ENCODE measurements around the gene BMP5. TPM values are rescaled to one million over a fixed set of nuclear protein-coding genes. Genes with fewer than 3 reads are reported as not detected.

BMP5 gene
- total RNA-seq, 4 donors from 2014 or later: 1.8 to 5.6 (median 3.4) TPM

DNA sequence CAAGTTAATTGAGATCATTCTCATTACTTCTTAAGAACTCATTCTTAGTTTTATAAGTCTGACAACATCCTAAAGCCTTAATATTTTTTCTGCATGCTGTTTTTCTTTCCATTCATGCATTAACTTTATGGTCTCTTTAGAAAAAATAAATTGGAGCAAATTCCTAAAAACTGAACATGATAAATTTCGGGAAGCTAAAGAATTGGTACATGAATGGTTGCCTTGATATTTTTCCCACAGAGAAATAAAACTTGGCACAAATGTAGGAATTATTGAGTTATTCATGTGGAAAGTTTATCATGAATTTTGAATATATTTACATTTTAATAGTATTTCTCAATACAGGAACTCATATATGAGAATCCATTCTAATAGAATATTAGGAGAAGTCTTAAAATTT lies 115.9 kb downstream of the BMP5 start:
- intact Hi-C loops (cut with DNase I; ENCODE audit: low total_unique reads): no loop called here
- TF ChIP-seq POLR2A (IDR thresholded peaks at IDR 0.05) (no peak), EP300 (IDR thresholded peaks at IDR 0.05; ENCODE audit: low read depth) (no peak), POLR2AphosphoS5 (IDR thresholded peaks at IDR 0.05) (no peak)
- no peaks in the 10 kb centered on the region for H3K9me3 ChIP-seq
- no peaks in the 10 kb centered on the region for H3K27me3 ChIP-seq
- H3K27ac ChIP-seq: no peak overlapping the region
- H3K36me3 ChIP-seq: no peaks in the 10 kb centered on the region
- 71 to 75% methylated on average over 1 of the region's 1 CpG for WGBS, 2 donors (ENCODE audit: low coverage in 1 of 2)
- no peak for DNase-seq
- H3K4me3 ChIP-seq: no peak overlapping the region
- H3K4me1 ChIP-seq: no peaks in the 10 kb centered on the region
- in situ Hi-C loops (cut with MboI; ENCODE audit: low pct_ligation_motif_present in 1 of 4, low pct_unique_long_range_greater_than_20kb in 1 of 4, low sequenced_read_pairs in 3 of 4): no loop called here

DNA sequence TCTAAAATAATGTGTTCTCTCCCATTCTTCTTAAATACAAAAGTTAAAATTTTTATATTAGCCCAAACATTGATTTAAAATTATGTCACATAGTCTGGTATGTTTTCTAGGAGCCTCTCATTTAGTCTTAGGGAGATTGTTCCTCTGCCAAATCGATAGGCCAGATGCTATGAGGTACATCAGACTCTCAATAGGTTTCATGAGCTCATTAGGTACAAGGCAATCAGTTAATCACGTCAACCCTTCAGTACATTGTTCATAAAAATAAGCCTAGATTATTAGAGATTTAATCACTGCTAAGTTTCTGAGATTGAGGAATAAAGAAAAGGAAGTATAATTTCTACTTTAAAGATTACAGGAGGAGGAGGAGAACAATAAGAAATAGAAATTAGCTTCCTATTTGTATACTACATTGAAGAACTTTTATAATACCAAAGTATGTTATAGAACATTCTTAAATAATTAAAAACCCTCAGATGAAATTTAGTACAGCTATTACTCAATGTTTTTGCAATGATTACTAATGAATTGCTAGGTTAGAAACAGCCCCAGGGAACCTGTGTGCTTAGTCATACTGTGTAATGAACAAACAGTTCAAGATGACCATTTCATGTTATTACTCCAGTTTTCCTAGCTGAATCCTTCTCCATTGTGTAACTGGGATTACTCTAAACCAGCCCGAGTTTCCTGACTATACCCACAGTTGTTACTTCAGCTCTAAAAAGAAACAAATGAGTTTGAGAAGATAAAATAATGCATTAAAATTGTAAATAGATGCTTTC lies 117.0 kb downstream of the BMP5 start:
- H3K9me3 ChIP-seq: no peaks in the 10 kb centered on the region
- TF ChIP-seq POLR2AphosphoS5 (IDR thresholded peaks at IDR 0.05) (no peak), EP300 (IDR thresholded peaks at IDR 0.05; ENCODE audit: low read depth) (no peak), POLR2A (IDR thresholded peaks at IDR 0.05) (no peak)
- TF ChIP-seq, protein P1, sequence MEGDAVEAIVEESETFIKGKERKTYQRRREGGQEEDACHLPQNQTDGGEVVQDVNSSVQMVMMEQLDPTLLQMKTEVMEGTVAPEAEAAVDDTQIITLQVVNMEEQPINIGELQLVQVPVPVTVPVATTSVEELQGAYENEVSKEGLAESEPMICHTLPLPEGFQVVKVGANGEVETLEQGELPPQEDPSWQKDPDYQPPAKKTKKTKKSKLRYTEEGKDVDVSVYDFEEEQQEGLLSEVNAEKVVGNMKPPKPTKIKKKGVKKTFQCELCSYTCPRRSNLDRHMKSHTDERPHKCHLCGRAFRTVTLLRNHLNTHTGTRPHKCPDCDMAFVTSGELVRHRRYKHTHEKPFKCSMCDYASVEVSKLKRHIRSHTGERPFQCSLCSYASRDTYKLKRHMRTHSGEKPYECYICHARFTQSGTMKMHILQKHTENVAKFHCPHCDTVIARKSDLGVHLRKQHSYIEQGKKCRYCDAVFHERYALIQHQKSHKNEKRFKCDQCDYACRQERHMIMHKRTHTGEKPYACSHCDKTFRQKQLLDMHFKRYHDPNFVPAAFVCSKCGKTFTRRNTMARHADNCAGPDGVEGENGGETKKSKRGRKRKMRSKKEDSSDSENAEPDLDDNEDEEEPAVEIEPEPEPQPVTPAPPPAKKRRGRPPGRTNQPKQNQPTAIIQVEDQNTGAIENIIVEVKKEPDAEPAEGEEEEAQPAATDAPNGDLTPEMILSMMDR (IDR thresholded peaks at IDR 0.05): no peak
- intact Hi-C loops (cut with DNase I; ENCODE audit: low total_unique reads) (no loop called here), in situ Hi-C loops (cut with MboI; ENCODE audit: low pct_ligation_motif_present in 1 of 4, low pct_unique_long_range_greater_than_20kb in 1 of 4, low sequenced_read_pairs in 3 of 4) (no loop called here)
- H3K36me3 ChIP-seq: no peaks in the 10 kb centered on the region
- DNase-seq: no peak
- no peaks in the 10 kb centered on the region for H3K27me3 ChIP-seq
- no peak overlapping the region for H3K27ac ChIP-seq
- no peak overlapping the region for H3K4me3 ChIP-seq
- H3K4me1 ChIP-seq: no peaks in the 10 kb centered on the region
- 54% methylated on average over 3 of the region's 3 CpGs for WGBS, 2 donors (ENCODE audit: low coverage in 1 of 2)

DNA sequence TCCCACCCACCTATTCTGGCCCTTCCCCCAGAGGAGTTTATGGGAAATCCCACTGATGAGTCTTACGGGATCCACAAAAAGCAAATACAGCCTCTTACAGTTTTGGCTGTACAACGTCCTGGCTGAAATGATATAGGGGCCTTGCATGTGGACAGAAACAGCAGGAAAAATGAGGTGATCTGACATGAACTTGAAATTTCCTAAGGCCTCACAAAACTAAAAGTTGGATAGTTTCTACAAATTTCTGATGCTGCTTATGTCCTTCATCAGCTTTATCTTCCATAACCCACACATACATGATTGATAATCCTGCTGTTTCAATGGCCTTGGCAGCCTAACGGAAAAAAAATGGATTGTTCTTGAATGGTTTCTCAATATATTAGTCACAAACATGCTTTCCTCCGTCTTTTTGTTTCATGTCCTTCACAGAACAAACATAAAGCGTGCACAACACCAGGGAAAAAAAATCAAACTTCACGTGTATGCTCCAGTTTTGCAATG lies 118.8 kb downstream of the BMP5 start:
- WGBS, 2 donors (ENCODE audit: low coverage in 1 of 2): 70 to 73% methylated on average over 6 of the region's 6 CpGs
- DNase-seq: no peak

DNA sequence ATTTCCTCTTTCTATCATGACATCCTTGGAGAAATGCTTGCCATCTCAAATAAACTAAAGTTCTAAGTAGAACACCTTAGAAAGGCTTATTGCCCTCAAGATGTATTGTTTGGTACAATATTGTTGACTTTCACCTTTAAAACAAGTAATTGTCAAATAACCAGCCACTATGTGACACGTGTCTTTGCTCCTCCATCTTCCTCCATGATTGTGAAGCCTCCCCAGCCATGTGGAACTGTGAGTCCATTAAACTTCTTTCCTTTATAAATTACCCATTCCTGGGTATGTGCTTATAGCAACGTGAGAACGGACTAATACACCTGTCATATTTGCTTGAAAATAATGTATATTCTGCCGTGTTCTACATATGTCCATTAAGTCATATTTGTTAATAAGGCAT lies 126.5 kb downstream of the BMP5 start:
- DNase-seq: no peak
- Histone ChIP-seq H3K36me3 (no peaks in the 10 kb centered on the region), H3K4me1 (no peaks in the 10 kb centered on the region), H3K27me3 (no peaks in the 10 kb centered on the region), H3K4me3 (no peak overlapping the region), H3K27ac (no peak overlapping the region), H3K9me3 (no peaks in the 10 kb centered on the region)
- in situ Hi-C loops (cut with MboI; ENCODE audit: low pct_ligation_motif_present in 1 of 4, low pct_unique_long_range_greater_than_20kb in 1 of 4, low sequenced_read_pairs in 3 of 4) (no loop called here), intact Hi-C loops (cut with DNase I; ENCODE audit: low total_unique reads) (no loop called here)
- WGBS, 2 donors (ENCODE audit: low coverage in 1 of 2): 61 to 85% methylated on average over 3 to 4 of the region's 4 CpGs
- TF ChIP-seq POLR2AphosphoS5 (IDR thresholded peaks at IDR 0.05) (no peak), POLR2A (IDR thresholded peaks at IDR 0.05) (no peak), EP300 (IDR thresholded peaks at IDR 0.05; ENCODE audit: low read depth) (no peak)
- TF ChIP-seq, protein P1 (IDR thresholded peaks at IDR 0.05): no peak

More for the DNA sequence above, 118.8 kb downstream of the BMP5 start:
- TF ChIP-seq POLR2A (IDR thresholded peaks at IDR 0.05) (no peak), POLR2AphosphoS5 (IDR thresholded peaks at IDR 0.05) (no peak), EP300 (IDR thresholded peaks at IDR 0.05; ENCODE audit: low read depth) (no peak)
- TF ChIP-seq, protein P1 (IDR thresholded peaks at IDR 0.05): no peak
- intact Hi-C loops (cut with DNase I; ENCODE audit: low total_unique reads): no loop called here
- H3K36me3 ChIP-seq: no peaks in the 10 kb centered on the region
- in situ Hi-C loops (cut with MboI; ENCODE audit: low pct_ligation_motif_present in 1 of 4, low pct_unique_long_range_greater_than_20kb in 1 of 4, low sequenced_read_pairs in 3 of 4): no loop called here
- H3K27me3 ChIP-seq: no peaks in the 10 kb centered on the region
- H3K4me3 ChIP-seq: no peak overlapping the region
- no peak overlapping the region for H3K27ac ChIP-seq
- H3K4me1 ChIP-seq: no peaks in the 10 kb centered on the region
- no peaks in the 10 kb centered on the region for H3K9me3 ChIP-seq
